ENCODE results near the gene TLCD1.
"Not testable (repeated sequence)": the region's sequence is repeated elsewhere in the genome, so short reads cannot be mapped to it uniquely, and the experiment has no call there.

The TLCD1 gene

DNA sequence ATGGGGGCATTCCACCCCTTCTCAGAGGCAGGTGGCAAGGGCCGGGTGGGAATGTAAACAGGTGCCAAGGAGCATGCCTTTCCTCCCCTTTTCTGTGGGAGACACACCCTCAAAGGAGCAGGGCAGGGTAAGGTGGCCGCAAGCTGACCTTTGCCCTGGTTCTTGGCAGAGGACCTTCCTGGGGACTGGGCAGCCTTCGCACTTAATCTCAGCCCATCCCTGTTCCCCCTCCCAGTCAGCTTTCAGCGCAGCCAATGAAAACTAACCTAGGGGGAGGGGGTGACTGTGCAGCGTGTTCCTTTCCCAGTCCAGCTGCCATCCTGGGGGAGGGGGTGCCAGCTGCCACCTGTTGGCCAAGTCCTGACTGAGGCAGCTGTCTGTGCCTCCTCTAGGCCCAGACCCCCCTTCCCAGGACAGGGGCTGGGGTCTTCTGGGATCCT, 20.6 kb upstream of the TLCD1 start:
- DNase-seq: peak; percentile 72

DNA sequence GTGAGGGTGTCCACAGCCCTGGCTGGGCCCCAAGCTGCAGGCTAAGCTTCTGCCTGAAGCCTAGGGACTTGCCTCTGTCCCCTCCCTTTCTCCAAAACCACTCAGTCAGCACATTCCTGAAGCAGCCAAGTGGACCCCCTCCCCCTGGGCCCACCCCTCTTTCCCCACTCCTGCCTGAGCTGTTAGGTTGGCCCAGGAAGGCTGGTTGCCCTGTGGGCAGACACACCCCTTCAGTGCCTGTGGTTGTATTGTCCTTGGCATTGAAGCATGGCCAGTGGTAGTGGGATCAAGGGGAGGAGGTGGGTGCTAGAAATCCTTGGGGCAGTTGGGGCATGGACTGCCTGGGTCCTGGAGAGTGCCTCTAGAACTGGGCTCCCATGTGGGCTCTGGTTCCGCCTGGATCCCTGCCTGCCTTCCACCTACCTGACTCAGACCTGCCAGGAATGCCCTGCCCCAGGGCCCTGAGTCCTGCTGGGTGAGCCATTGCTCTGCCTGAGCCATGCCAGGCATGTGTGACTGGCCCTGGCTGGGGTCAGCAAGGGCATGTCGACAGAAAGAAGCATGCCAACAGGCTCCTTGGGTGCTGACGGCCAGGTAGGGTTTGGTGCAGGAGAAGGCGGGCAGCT, 19.9 kb upstream of the TLCD1 start:
- DNase-seq: peak; percentile 37

DNA sequence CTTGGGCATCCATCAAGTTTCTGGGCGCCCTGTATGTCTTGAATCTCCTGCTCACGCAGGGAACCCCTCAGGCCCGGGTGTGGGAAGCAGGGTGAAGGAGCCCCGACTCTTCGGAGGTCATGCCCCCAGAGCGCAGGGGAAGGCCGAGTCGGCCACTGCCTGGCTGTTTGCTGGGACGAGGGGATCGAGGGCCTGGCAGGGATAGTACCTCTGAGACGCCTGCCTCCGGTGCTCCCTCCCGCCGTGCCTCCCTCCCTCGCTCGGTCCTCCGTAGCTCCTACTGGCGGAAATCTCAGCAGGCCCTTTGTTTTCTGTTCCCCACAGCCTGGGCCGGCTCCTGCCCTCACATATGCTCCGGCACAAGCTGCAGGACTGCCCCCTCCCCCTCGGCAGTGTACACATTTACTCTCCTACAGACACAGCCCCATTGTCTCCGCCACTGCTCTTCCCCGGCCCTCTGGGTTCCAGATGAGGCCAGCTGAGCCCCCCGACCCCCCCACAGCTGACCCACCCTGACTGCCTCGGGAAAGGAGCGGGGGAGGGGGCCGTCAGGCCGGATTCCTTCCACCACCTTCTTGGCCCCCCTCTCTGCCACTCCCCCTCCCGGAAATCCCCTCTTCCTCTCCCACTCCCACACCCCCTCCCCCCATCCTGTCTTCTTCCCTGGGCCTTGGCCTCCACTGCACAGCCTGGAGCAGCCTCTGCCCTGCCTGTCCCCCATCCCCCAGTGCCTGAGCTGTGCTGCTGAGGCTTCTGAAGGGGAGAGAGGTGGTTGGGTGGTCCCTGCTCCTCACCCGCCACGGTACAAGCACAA, 19.1 kb upstream of the TLCD1 start:
- peak; percentile 91 for DNase-seq

DNA sequence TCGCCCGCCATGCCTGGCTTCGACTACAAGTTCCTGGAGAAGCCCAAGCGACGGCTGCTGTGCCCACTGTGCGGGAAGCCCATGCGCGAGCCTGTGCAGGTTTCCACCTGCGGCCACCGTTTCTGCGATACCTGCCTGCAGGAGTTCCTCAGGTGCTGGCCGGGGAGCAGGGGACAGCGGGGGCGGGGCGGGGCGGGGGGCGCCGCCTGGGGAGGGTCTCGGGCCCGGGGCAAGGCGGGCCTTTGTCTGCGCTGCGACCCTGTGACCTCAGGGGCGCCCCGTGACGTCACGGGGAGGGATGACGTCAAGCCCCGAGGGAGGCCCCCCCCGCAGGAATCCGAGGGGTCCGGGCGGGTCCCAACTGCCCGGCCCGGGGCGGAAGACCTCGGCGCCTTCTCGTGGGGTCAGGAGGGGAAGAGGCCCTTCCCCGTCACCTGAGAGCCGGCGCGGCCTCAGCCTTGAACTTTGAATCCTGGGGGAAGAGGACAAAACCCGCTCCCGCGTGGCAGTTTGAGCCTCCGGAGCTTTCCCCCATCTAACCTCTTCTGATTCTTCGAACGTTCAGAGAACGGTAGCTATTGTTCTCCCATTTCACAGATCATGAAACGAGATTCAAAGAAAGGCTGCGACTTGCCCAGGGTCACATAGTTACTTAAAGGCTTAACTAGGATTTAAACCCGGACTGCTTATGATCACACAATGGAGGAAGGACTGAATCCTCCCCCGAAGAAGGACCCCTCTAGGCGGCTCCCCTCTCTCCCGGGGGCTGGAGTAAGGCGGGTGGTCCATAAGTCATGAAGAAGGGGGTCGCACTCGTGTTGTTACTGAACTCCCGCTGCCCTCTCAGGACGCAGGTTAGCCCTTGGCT, 18.3 kb upstream of the TLCD1 start:
- peak; percentile 75 for DNase-seq

DNA sequence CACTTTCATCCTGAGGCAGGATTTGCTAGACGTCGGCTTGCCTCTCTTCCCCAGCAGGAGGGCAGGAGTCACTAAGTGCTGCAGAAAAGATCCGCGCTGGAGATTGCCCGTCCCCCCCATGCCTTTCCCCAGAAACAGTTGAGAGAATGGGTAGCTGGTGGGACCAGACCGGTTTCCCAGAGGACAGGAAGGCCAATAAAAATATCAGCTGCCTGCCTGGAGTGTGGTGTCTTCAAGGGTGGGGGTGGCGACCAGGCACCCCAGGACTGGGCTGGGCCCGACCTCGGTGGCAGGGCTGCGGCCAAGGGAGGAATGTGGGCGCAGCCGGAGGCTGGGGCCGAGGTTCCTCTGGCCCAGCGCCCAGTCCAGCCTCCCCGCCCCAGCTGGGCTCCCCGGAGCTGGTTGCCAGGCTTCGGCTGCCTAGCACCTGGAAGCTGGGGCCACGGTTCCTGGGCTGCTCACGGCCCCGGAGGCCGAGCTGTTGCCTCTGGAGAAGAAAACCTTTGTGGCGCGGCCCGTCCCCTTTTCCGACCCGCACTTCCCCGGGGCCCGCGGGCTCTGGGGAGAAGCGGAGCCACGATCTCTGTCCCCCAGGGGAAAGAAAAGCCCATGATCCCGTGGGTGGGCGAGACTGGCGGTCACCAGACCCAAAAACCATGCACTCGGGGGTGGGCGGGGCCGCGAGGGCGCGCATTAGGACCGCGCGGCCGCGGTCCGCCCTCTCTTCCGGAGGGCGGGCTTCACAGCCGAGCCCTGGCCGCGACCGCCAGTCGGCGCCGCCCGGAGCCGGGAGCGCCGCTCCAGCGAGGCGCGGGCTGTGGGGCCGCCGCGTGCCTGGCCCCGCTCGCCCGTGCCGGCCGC, 17.4 kb upstream of the TLCD1 start, which contains the start of gene TRAF4:
TSS of gene TRAF4 (plus strand) at position 769 of the 861 bp plus-strand sequence. CDS start 102 bp downstream, outside the sequence.
- DNase-seq: peak; percentile 98

DNA sequence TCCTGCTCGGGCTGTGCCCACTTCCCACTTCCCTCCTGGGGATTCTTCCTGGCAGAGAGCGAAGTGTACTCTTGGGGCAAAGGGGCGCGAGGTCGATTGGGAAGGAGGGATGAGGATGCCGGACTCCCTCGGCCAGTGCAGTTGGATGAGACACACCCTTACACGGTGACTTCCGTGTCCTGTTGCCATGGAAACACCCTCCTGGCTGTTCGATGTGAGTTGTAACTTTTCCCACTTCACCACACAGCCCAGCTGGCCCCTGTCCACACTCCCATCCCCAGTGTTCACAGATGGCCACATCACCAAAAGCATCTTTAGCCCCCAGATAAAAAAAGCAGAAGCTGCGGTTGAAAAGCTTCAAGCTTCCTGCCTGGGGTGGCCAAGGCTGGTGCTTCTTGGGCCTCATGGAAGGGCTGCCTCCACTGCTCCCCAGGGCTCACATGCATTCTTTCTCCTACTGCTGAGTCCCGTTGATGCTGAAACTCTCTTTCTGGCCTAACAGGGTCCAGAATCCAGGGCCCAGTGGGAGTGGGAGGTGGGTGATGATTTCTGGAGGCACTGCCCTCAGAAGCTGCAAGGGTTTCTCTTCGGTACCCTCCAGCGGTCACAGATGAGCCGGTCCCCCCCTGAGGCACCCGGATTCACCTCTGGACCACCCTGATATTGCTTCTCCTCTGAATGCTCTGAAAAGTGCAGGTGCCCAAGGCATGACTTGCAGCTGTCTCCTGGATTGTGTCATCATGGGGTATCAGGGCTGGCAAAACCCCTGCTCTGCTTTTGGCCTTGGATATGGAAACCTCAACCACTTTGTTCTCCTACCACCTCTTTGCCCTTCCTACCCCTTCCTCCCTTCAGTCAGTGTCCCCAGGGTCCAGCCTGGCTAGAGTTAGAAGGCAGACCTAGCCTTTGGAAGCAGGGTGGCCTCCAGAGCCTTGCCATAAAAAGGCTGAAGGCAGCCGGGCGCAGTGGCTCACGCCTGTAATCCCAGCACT, 15.6 kb upstream of the TLCD1 start:
- no peak for DNase-seq

DNA sequence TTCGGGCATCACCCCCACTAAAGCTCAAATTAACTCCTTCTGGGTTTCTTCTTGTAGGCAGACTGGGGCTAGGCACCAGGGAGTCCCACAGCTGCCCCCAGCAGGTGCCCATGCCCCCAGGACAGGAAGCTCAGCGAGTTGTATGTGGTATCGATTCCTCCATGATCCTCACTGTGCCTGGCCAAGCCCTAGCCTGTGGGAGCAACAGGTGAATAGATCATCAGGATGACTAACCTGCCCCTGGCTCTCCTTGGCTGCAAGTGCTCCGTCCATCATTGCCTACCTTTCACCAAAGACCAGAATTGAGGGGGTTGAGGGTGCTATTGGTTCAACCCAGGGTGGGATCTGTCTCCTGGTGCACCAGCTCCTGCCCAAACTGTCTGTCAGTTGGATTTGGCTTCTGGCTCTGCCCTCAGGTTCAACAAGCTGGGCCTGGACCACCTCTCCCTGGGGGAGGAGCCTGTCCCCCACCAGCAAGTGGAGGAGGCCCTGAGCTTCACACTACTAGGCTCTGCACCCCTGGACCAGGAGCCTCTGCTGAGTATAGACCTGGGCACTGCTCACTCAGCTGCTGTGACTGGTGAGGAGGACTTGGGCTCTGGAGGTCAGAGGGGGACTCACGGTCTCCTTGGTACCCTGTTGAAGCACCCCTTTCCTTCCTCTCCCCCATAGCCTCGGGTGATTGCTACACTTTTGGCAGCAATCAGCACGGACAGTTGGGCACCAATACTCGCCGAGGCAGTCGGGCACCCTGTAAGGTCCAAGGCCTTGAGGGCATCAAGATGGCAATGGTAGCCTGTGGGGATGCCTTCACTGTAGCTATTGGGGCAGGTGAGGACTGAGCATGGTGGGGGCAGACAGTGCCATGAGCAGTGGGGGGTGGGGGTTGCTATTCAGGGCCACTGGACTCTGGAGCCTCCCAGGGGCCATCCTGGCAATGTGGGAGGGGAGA, 14.6 kb upstream of the TLCD1 start:
- no peak for DNase-seq

DNA sequence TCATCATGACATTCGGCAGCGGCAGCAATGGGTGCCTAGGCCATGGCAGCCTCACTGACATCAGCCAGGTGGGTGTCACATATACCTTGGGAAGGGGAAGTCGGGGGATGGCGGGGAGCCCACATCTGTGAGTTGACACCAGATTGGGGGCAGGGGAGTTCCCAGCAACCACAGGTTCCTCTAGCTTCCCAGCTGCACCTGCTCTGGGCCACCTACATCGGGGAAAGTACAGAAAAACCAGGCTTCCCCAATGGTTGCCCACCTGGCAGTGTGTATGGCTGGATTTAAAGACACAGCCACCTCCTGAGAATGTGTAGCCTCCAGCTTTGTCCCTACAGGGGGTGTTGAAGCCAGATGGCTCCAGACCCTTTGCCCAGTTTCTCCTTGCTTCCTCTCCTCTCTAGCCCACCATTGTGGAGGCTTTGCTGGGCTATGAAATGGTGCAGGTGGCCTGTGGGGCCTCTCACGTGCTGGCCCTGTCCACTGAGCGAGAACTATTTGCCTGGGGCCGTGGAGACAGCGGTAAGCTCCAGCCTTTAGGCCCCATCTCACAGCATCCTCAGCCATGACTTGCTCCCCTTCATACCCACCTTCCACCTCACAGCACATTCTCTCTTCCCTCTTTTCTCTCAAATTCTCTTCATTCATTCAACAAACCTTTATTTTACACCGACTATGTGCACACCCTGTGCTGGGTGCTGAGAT, 12.8 kb upstream of the TLCD1 start:
- no peak for DNase-seq

DNA sequence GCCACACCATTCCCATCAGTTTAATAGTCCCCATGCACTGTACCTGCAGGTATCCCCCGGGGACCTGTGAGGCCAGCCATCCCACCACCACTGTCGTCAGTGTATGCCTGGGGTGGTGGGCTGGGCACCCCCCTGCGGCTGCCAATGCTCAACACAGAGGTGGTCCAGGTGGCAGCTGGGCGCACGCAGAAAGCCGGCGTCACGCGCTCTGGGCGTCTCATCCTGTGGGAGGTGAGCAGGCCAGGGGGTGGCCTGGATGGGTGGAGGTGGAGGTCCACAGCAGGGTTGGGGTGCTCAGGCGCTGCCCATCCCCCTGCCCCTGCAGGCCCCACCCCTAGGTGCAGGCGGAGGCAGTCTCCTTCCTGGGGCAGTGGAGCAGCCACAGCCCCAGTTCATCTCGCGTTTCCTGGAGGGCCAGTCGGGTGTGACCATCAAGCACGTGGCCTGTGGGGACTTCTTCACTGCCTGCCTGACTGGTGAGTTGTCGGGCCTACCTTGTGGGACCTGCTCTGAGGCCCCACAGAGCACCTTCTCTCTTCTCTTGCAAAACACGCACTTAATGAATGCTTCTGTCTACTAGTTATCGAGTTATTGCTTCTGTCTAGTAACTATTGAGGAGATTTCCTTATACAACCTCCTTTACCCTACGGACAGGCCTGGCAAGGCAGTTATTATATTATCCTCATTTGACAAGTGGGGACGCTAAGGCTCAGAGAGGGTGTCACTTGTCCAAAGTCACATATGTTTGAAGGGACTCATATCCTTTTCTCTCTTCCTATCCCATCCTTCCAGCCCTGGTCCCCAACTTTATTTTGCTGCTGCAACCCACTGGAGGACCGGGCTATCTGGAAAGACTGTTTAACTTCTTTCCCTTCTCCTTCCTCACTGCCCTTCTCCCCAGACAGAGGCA, 12.0 kb upstream of the TLCD1 start:
- no peak for DNase-seq

DNA sequence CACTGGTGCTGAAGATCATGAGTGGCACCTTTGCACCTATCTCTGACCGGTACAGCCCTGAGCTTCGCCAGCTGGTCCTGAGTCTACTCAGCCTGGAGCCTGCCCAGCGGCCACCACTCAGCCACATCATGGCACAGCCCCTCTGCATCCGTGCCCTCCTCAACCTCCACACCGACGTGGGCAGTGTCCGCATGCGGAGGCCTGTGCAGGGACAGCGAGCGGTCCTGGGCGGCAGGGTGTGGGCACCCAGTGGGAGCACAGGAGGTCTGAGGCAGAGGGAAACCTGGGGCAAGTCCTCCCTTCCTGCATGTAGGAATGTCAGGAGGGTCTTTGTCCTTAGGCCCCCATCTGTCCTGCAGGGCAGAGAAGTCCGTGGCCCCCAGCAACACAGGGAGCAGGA, 11.3 kb upstream of the TLCD1 start:
- no peak for DNase-seq

DNA sequence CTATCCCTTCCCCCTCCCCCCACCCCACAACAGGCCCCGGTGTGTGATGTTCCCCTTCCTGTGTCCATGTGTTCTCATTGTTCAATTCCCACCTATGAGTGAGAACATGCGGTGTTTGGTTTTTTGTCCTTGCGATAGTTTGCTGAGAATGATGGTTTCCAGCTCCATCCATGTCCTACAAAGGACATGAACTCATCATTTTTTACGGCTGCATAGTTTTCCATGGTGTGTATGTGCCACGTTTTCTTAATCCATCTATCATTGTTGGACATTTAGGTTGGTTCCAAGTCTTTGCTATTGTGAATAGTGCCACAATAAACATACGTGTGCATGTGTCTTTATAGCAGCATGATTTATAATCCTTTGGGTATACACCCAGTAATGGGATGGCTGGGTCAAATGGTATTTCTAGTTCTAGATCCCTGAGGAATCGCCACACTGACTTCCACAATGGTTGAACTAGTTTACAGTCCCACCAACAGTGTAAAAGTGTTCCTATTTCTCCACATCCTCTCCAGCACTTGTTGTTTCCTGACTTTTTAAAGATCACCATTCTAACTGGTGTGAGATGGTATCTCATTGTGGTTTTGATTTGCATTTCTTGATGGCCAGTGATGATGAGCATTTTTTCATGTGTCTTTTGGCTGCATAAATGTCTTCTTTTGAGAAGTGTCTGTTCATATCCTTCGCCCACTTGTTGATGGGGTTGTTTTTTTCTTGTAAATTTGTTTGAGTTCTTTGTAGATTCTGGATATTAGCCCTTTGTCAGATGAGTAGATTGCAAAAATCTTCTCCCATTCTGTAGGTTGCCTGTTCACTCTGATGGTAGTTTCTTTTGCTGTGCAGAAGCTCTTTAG, 10.1 kb upstream of the TLCD1 start:
- not testable (repeated sequence) for DNase-seq

DNA sequence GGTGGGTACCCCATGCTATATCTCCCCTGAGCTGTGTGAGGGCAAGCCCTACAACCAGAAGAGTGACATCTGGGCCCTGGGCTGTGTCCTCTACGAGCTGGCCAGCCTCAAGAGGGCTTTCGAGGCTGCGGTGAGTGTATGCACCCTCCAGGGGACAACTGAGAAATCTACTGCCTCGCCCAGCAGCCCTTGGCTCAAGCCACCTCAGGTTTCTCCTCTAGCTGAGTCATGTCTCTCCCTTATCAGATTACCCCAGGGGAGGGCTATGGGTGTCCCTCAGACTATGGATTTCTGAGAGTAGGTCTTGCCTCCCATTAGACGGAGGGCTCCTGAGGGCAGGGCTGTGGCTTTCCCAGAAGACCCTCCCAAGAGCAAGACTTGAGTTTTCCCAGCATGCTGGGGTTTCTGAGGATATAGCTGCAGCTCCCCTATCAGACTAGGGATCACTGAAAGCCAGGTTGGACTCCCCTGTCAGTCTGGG, 9.2 kb upstream of the TLCD1 start:
- DNase-seq: no peak

DNA sequence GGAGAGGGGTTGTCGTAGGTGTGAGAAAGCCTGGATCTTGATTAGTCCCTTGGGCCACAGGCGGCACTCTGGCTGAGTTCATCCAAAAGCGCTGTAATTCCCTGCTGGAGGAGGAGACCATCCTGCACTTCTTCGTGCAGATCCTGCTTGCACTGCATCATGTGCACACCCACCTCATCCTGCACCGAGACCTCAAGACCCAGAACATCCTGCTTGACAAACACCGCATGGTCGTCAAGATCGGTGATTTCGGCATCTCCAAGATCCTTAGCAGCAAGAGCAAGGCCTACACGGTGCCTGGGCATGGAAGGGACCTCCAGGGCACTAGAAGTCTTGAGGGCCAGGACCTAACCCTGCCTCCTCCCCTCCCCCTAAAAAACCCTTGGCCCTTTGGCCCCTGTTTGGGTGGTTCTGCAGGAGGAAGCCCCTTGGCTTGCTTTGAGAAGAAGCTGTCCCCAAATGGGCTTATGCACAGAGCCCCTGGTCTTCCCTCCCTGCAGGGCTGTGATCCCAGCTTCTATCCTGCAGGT, 8.7 kb upstream of the TLCD1 start:
- no peak for DNase-seq

DNA sequence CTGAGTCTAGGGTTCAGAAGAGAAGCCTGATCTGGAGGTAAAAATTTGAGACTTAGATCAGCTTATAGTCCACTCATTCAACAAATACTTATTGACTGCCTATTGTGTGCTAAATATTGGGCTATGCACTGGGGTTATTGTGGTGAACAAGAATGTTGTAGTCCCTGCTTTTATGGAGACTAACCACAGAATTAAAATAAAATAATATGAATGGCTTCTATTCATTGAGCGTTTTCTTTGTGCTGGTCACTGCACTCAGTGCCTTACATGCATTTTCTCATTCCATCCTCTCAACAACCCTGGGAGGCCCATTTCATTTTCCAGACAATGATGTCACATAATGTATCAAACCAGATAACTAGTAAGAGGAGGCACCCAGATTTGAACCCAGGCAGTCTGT, 7.3 kb upstream of the TLCD1 start:
- DNase-seq: no peak

DNA sequence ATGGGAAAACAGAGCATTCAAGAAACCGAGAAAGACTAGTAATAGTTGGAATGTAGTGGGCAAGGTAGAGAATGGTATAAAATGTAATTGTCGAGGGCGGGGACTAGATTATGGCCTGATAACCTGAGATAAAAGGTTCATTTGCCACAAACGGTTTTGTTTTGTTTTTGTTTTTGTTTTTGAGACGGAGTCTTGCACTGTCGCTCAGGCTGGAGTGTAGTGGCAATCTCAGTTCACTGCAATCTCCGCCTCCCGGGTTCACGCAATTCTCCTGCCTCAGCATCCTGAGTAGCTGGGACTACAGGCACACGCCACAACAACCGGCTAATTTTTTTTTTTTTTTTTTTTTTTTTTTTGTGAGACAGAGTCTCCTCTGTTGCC, 3.9 kb upstream of the TLCD1 start:
- no peak for DNase-seq

DNA sequence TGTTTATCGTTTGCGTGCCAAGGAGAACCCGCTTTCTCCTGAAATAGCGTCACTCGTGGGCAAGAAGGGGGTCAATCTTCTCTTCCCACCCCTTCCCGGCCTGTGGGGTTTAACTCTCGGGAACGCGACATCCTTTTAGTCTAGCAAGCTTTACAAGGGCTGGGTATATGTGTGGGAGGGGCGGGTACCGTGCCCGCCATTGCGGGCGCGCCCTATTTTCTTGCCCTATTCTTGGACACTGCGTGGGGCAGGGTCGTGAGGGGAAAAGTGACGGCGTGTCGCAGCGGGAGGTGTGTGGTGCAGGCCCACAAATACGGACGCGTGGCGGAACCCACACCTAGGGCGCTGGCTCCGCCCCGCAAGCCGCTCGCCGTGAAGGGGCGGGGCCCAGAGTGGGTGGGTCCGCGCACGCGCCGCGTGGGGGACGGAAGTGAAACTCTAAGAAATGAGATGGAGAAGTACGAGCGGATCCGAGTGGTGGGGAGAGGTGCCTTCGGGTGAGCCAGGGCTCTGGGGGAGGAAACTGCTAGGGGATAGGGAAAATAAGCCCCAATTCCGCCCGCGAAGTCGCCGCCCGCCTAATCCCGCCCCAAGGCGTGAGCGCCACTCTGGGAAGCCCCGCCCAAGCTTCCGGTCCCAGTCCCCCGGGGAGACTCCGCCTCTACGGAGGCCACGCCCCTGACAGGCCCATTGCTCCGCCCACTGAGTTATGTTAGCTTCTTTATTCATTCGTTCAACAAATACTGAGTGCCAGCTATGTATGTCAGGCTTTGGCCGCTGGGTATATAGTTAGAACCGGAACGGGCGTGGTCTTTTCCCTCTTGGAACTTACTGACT, 2.5 kb upstream of the TLCD1 start, which contains the start of gene NEK8:
TSS of gene NEK8 (plus strand) at position 425 of the 837 bp plus-strand sequence. CDS start at position 451, 26 bp downstream.
- DNase-seq: peak; percentile 96
